SH-SY5Y (cell line): Measurements from ENCODE around the gene FAM228A.

ENCODE experiments used
- GATA2 ChIP-seq: IDR thresholded peaks from 2 replicates; pipeline ENCODE4 v1.6.1; 2011; ENCODE audit warnings: mild to moderate bottlenecking, low read depth, low read length
- GATA3 ChIP-seq: IDR thresholded peaks from 2 replicates; pipeline ENCODE4 v1.6.1; 2011; ENCODE audit warnings: low read depth, mild to moderate bottlenecking, low read length, moderate library complexity

GRCh38 chr2:24233321-24233720, 58.5 kb downstream of the FAM228A start:
- TF ChIP-seq GATA2 (no peak), GATA3 (no peak)
